Stimulated activated CD4-positive, alpha-beta T cell treated with anti-CD3 and anti-CD28 coated beads, Interleukin-12 subunit alpha, Interleukin-12 subunit beta, amount 100 ng/mL, for 4 hours (primary cell): Measurements from ENCODE around the gene CNTN5.

Source experiments
- DNase-seq: peaks from one replicate; pipeline ENCODE4 v3.0.0-alpha.2; 2020

Gene CNTN5

DNA sequence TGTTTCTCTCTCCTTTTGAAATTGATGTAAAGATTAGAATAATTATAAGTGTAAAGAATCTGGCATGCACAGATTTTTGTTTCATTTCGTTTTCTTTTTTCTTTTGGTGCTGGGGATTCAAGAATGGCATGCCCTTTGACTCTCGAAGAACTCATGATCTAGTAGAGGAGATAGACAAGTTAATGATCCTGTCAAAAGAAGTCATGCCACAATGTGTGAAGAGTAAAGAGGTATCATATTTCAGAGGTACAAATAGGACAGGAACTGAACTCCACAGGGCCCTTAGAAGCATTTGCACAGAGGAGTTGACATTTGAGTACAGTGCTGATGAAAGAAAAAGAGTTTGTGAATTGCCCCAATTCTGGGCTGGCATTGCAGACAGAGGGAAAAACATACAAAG lies 958.3 kb downstream of the CNTN5 start:
- DNase-seq: no peak

DNA sequence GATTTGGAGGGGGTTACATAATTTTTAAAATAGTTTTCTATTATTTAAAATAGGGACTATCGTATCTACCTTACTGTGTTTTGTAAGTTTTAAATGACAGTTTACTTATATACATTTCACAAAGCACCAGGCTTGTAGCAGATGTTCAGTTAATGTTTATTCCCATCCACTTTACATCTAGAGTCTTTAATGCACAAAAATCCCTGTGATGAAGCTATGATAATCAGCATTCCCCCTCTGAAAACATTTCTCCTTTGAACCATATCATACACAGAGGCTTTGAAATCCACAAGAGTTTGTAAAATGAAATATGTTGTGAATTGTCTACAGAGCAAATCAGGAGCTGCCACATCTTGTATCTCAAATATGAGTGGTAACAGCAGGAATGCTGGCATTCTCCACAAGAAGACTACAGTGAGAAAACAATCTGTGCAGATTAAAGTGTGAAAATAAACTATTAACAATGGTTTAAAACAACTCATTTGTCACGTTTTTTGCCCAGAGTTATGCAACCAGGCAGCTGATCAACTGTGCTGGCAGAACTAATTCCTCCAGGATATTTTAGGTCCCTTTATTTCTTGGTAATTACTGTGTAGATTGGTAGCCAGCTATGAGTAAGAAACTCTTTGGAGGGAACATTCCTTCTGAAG lies 967.2 kb downstream of the CNTN5 start:
- no peak for DNase-seq

DNA sequence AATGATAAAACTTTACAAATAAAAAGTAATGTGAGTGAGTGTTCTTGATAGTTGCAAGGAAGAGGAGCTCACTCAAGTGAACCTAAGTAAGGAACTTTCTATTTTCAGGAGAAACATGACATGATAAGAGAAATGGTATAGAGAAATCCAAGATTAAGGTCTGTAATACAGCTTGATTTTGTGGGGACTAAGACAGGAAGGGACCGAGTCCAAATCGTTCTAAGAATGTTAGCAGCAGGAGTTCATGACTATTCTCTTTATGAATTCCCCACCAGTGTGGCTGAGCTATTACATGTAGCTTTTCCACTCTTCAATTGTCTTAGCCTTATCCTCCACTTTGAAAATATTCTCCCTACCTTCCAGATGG lies 967.7 kb downstream of the CNTN5 start:
- DNase-seq: no peak

- no peak for DNase-seq
These were observed 983.2 kb downstream of the CNTN5 start for GRCh38 chr11:100003985-100004384.

DNA sequence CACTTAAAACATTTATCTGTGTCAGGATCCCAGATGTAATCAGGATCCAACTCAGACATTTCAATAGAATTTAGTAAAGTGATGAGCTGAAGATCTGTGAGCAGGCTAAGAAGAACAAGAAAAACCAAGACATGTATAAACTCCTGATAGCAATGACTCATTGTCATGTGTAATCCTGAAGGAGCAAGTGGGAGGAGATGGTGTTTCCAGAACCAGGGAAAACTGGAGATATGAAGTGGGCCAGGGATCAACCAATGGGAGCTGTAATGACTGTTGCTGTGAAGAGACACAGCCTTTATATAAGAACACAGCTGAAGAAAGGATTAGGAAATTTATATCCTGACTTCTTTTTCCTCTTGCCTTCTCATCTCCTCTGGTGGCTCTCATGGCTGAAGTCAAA lies 983.8 kb downstream of the CNTN5 start:
- DNase-seq: no peak

DNA sequence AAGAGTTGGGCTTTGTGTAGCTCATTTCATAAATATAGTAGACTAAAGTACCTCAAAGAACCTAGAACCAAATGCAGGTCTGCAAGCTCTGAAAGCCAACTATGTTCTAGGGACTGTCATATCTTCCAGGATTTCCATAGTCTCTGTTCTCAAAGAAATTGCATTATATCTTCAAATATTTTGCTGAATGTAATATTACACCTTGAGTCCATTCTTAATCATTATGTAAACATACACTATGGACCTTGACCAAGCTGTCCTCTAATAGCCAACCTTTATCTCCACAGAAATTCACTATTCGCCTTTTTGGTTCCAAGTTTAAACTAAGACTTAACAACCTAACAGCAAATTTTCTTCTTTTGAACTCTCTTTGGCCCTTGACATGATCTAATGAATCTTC lies 987.7 kb downstream of the CNTN5 start:
- no peak for DNase-seq

- DNase-seq: no peak
These were observed 989.0 kb downstream of the CNTN5 start for GRCh38 chr11:100009728-100010127.

GRCh38 chr11:100010393-100010792 lies 989.6 kb downstream of the CNTN5 start:
- no peak for DNase-seq

GRCh38 chr11:100011697-100012096 lies 990.9 kb downstream of the CNTN5 start:
- DNase-seq: no peak

- DNase-seq: no peak
These were observed 992.3 kb downstream of the CNTN5 start for GRCh38 chr11:100013011-100013410.

DNA sequence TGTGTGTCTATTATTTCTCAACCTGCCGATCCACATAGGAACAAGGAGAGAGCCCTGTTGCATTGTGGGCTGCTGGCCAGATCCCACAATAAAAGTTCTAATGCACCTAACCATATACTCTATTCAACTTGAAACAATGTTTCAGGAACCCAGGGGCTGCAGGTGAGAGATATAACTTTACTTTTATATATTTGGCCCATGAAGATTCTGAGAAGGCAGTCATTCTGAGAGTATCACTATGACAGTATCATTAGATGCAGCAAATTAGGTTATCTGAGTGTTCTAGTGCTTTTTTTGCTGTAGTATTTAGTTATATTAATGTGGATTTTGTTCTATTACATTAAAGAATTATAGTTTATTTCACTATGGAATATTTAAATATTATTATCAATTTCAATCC lies 1011.2 kb downstream of the CNTN5 start:
- DNase-seq: no peak

GRCh38 chr11:100061006-100061405 lies 1040.3 kb downstream of the CNTN5 start:
- no peak for DNase-seq

DNA sequence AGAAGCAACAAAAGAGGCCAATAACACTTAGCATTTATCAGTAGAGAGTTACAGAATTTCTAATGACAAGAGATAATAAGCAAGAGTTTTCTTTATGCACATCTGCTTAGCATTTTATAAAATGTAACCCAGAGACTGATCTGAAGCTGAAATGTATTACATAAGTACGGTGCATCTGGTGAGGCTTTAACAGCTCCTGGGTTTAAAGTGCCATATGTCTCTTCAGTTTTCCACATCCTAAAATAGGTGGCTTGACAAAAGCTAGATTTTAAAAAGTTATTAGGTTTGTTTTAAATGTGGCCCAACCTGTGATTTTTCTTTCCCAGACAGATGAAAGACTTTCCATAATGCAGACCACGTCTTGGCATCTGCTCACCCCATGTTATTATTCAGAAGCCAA lies 1045.7 kb downstream of the CNTN5 start:
- no peak for DNase-seq

DNA sequence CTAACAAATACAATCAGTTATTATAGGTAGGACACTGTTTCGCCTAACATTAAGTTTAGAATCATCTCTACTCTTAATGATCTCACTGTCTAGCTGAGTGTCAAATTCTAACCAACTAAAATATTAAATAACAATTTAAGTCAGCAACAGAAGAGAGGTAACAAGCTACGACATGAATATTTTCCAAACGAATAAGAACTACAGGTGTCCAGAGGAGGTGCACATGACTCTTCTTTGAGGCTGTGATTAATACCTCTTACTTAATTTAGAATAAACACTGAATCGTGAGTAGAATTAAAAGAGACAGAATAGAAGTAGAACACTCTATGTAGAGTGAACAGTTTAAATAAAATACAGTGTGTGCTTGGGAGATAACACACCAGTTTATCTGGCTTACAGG lies 1047.4 kb downstream of the CNTN5 start:
- DNase-seq: no peak

DNA sequence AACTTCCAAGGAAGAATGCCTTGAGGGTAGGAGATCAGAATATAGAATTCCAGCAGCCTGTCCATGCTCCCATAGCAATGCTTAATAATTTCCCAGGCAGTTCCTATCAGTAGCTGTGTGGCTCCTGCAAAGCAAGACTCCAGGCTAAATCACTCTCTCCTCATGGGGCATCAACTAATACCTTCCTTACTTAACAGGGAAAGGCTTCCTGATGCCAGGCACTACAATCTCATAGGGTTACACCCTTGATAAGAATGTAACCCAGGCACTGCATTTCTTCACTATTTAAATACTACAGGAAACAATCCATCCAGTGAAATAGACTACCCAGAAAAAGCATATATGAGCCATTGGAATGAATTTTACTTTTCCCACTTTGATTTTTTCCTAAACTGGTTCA lies 1051.4 kb downstream of the CNTN5 start:
- no peak for DNase-seq

DNA sequence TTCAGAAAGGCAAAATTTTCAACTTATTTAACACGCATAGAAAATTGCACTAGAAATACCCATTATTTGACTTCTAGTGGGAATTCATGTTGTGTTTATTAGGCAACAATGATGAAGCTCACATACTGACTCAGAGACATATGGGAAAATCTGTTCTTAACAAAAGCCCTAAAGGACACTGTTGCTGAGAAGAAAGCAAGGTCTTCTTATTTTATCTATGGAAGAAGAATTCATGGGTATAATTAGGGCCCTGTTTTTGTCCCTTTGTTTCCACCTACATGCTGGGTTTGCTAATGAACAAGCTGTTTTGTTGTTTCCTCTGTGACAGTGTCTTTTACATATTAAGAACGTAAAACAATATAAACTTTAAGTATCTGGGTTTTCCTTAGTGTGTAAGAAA lies 1059.6 kb downstream of the CNTN5 start:
- no peak for DNase-seq

DNA sequence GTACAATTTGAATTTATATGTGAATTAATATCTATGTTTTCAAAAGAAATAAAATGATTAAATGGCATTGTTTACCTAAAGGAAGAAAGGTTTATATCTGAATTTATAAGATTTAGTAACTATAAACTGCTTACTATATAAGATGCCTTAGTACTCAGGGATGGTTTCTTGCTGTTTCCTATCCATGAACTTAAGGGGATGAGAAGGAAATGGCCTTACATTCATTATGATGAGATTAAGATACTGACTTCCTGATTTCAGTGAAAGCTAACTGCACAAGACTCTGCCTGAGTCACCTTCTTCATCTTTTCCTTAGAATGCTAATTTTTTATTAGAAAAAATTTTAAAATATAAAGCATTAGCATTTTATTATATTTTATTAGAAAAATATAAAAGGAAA lies 1060.1 kb downstream of the CNTN5 start:
- no peak for DNase-seq

DNA sequence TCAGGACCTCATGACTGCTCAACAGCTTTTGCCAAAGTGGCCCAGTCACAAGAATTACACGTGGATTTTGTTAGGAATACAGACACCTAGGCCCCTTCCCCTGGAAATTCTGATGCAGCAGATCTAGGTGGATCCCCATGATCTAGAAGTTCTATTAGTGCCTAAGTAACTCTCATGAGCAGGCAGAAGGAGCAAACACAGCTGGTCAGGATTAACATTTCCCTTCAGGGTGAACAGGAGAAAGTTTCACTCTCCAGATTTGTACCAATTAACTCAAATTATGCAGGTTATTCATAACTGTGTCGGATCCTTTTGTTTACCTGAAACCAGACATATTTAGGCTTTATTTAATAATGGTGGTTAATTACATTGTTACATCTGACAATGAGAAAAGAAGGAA lies 1072.9 kb downstream of the CNTN5 start:
- no peak for DNase-seq

GRCh38 chr11:100094121-100094865 lies 1073.5 kb downstream of the CNTN5 start:
- DNase-seq: no peak

- DNase-seq: no peak
These were observed 1075.1 kb downstream of the CNTN5 start for GRCh38 chr11:100095809-100096208.

- DNase-seq: no peak
These were observed 1077.8 kb downstream of the CNTN5 start for GRCh38 chr11:100098560-100098959.

- no peak for DNase-seq
These were observed 1084.7 kb downstream of the CNTN5 start for GRCh38 chr11:100105255-100105981.

GRCh38 chr11:100105982-100106358 lies 1085.2 kb downstream of the CNTN5 start:
- no peak for DNase-seq

DNA sequence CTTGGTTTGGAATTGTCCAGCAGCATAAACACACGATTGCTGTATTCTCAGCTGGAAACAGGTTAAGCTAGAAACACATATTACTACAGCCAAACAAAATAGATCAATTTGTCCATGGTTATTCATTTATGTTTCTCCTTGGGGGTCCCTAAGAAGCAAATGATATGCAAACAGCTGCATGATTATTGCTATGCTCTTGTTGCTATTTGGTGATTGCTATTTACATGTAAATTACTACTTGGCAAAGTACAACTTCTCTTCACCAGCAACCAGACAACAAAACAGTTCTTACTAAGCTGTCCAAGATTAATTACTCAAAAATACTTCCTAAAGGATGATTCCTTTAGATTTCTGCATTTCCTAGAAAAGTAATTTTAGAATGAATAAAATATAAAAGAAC lies 1098.4 kb downstream of the CNTN5 start:
- DNase-seq: no peak
